OCI-LY1 (cell line): Measurements from ENCODE around the gene SYDE2.

Source experiments
- H2AFZ ChIP-seq: fragments of 200-600 bp; sonication (generic), shearing (Covaris generic); 2 replicates; pipeline ENCODE4 v1.6.0; 2014; ENCODE audit warnings: antibody characterized with exemption, mild to moderate bottlenecking, low read length
- H3F3A ChIP-seq: fragments of 200-600 bp; sonication (generic), shearing (Covaris generic); 2 replicates; pipeline ENCODE4 v1.6.0; 2014; ENCODE audit warnings: mild to moderate bottlenecking, antibody characterized with exemption, low read length, moderate library complexity; ENCODE audit not compliant: insufficient read depth
- H3K27ac ChIP-seq: fragments of 200-600 bp; sonication (generic); 2 replicates; pipeline ENCODE4 v1.5.1; 2014; ENCODE audit warnings: low read length, mixed run types, mild to moderate bottlenecking, low read depth; ENCODE audit not compliant: poor library complexity, severe bottlenecking
- H3K27me3 ChIP-seq: fragments of 200-600 bp; sonication (generic); 2 replicates; pipeline ENCODE4 v1.6.0; 2014; ENCODE audit warnings: antibody characterized with exemption, mild to moderate bottlenecking, low read length, moderate library complexity; ENCODE audit not compliant: insufficient read depth
- H3K36me3 ChIP-seq: fragments of 200-600 bp; sonication (generic); 2 replicates; pipeline ENCODE4 v1.6.1; 2014; ENCODE audit warnings: mild to moderate bottlenecking, antibody characterized with exemption, low read length, moderate library complexity, mixed read lengths; ENCODE audit not compliant: insufficient read depth
- H3K4me1 ChIP-seq: fragments of 200-600 bp; sonication (generic); 2 replicates; pipeline ENCODE4 v1.5.1; 2014; ENCODE audit warnings: mild to moderate bottlenecking, low read length, moderate library complexity; ENCODE audit not compliant: insufficient read depth, severe bottlenecking
- H3K4me2 ChIP-seq: fragments of 200-600 bp; sonication (generic), shearing (Covaris generic); 2 replicates; pipeline ENCODE4 v1.6.1; 2014; ENCODE audit warnings: low read length
- H3K4me3 ChIP-seq: fragments of 200-600 bp; sonication (generic); 2 replicates; pipeline ENCODE4 v1.5.1; 2014; ENCODE audit warnings: low read length, low read depth, mild to moderate bottlenecking, mixed read lengths; ENCODE audit not compliant: poor library complexity, severe bottlenecking
- H3K79me2 ChIP-seq: fragments of 200-600 bp; shearing (Covaris generic); 2 replicates; pipeline ENCODE4 v1.6.1; 2016; ENCODE audit warnings: mixed run types, low read length, mixed read lengths; ENCODE audit not compliant: insufficient read depth
- H3K9ac ChIP-seq: fragments of 200-600 bp; sonication (generic), shearing (Covaris generic); 2 replicates; pipeline ENCODE4 v1.6.1; 2014; ENCODE audit warnings: mild to moderate bottlenecking, low read length, mixed read lengths
- H3K9me2 ChIP-seq: fragments of 200-600 bp; sonication (generic), shearing (Covaris generic); 2 replicates; pipeline ENCODE4 v1.6.1; 2014; ENCODE audit warnings: low read depth, mild to moderate bottlenecking, low read length, mixed read lengths
- H3K9me3 ChIP-seq: fragments of 200-600 bp; shearing (Covaris generic); 2 replicates; pipeline ENCODE4 v1.6.1; 2014; ENCODE audit warnings: low read length, mixed read lengths
- H4K20me1 ChIP-seq: fragments of 200-600 bp; sonication (generic), shearing (Covaris generic); 2 replicates; pipeline ENCODE4 v1.6.0; 2016; ENCODE audit warnings: mild to moderate bottlenecking, low read length; ENCODE audit not compliant: insufficient read depth
- EZH2 ChIP-seq: fragments of 200-600 bp; sonication (generic), shearing (Covaris generic); IDR thresholded peaks from 2 replicates; pipeline ENCODE4 v1.8.0; 2017; ENCODE audit warnings: borderline replicate concordance, mixed run types, mild to moderate bottlenecking, antibody characterized with exemption, low read length, moderate library complexity, mixed read lengths
- TF ChIP-seq, protein P1 (sequence below): fragments of 200-600 bp; sonication (generic), shearing (Covaris generic); IDR thresholded peaks from 2 replicates; pipeline ENCODE4 v1.5.1; 2017; ENCODE audit warnings: mild to moderate bottlenecking, antibody characterized with exemption, low read length, moderate library complexity, mixed read lengths

Gene SYDE2

DNA sequence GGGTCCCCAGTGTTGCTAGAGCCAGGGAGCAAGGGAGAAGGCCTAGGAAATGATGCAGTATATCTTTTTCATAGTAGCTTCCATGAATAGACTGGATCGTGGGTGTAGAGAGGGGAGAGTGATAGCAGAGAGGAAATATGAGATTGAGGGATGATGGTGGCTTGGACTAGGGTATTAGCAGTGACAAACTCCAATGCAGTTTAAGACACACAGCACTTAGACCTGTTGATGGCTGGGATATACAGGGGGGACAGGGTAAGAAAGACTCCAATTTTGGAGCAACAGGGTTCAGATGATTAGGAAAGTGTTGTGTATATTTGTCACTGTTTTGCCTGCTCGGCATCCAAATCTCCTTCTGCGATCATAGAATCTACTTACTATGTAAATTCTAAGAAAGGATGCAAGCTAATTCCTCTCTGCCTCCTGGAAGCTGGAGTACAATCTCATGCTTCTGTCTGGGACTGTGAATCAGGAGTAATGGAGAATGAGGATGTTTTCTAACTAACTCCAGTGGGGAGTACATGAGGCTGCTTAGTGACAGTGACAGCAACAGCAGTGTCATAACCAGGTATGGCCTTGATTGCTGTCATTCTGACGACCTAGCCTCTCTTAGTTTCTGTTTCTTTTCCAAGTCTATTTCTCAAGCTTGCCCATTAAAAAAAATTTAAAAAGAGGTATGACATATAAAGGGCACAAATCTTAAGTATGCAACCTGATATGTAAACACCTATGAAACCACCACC is 47.5 kb downstream of the SYDE2 start:
- Histone ChIP-seq H4K20me1 (no peaks in the 10 kb centered on the region), H3K4me3 (no peak overlapping the region), H3F3A (no peaks in the 10 kb centered on the region), H3K79me2 (no peaks in the 10 kb centered on the region), H2AFZ (no peak overlapping the region), H3K36me3 (no peaks in the 10 kb centered on the region), H3K9me2 (no peaks in the 10 kb centered on the region), H3K27ac (no peak overlapping the region), H3K4me2 (no peak overlapping the region), H3K9ac (no peak overlapping the region), H3K9me3 (no peaks in the 10 kb centered on the region), H3K27me3 (no peaks in the 10 kb centered on the region), H3K4me1 (no peaks in the 10 kb centered on the region)
- TF ChIP-seq, protein P1, sequence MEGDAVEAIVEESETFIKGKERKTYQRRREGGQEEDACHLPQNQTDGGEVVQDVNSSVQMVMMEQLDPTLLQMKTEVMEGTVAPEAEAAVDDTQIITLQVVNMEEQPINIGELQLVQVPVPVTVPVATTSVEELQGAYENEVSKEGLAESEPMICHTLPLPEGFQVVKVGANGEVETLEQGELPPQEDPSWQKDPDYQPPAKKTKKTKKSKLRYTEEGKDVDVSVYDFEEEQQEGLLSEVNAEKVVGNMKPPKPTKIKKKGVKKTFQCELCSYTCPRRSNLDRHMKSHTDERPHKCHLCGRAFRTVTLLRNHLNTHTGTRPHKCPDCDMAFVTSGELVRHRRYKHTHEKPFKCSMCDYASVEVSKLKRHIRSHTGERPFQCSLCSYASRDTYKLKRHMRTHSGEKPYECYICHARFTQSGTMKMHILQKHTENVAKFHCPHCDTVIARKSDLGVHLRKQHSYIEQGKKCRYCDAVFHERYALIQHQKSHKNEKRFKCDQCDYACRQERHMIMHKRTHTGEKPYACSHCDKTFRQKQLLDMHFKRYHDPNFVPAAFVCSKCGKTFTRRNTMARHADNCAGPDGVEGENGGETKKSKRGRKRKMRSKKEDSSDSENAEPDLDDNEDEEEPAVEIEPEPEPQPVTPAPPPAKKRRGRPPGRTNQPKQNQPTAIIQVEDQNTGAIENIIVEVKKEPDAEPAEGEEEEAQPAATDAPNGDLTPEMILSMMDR, result no peak
- no peak for TF ChIP-seq EZH2

DNA sequence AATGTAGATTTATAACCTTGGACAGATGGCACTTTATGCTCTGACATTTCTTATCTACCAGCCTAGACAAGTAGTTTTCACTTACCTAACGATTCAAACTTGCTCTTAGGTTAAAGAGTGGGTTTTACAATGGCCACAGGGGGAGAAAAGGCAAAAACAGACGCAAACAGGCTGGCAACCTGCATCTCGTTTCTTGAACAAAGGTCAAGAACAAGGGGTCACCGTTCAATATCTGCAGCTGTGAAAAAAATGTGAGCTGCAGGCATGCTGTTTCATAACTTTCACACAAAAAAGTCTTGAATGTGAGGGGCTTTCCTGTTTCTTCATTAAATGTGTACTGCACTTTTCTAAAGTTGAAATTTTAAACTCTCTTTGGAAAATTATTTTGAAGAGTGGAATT is 49.4 kb downstream of the SYDE2 start:
- Histone ChIP-seq H3K36me3 (no peaks in the 10 kb centered on the region), H4K20me1 (no peaks in the 10 kb centered on the region), H3F3A (no peaks in the 10 kb centered on the region), H2AFZ (no peak overlapping the region), H3K4me3 (no peak overlapping the region), H3K9me2 (no peaks in the 10 kb centered on the region), H3K4me1 (no peaks in the 10 kb centered on the region), H3K4me2 (no peak overlapping the region), H3K27me3 (no peaks in the 10 kb centered on the region), H3K9me3 (no peaks in the 10 kb centered on the region), H3K9ac (no peak overlapping the region), H3K27ac (no peak overlapping the region), H3K79me2 (no peaks in the 10 kb centered on the region)
- no peak for TF ChIP-seq EZH2
- TF ChIP-seq, protein P1, result no peak

- H3K9me2 ChIP-seq, result no peaks in the 10 kb centered on the region
- no peaks in the 10 kb centered on the region for H3K9me3 ChIP-seq
- H3K9ac ChIP-seq, result no peak overlapping the region
- no peak overlapping the region for H3K27ac ChIP-seq
- no peaks in the 10 kb centered on the region for H3K27me3 ChIP-seq
- H3K79me2 ChIP-seq, result no peaks in the 10 kb centered on the region
- TF ChIP-seq, protein P1, result no peak
- no peak for TF ChIP-seq EZH2
- no peaks in the 10 kb centered on the region for H4K20me1 ChIP-seq
- no peak overlapping the region for H2AFZ ChIP-seq
- H3K4me2 ChIP-seq, result no peak overlapping the region
- no peak overlapping the region for H3K4me3 ChIP-seq
- H3K36me3 ChIP-seq, result no peaks in the 10 kb centered on the region
- H3F3A ChIP-seq, result no peaks in the 10 kb centered on the region
- H3K4me1 ChIP-seq, result no peaks in the 10 kb centered on the region
These were observed 51.0 kb downstream of the SYDE2 start for GRCh38 chr1:85149805-85150204.
